ENCODE measurements around the gene EFTUD2.

DNA sequence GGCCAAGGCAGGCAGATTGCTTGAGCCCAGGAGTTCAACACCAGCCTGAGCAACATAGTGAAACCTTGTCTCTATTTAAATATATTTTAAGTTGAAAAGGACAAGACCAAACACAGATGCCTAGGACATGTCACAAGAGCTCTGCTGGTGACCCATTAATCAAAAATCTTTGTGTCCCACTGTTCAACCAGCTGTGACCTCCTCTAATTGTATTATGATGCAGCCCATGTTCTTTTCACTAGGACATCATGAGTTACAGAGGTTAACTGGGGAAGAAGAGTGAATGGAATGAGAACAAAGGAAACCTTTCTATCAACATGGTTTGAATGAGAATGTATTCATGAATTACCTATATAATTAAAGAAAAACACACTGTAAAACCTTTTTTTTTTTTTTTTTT, 7.0 kb downstream of the EFTUD2 start:
- TF ChIP-seq, protein P1, sequence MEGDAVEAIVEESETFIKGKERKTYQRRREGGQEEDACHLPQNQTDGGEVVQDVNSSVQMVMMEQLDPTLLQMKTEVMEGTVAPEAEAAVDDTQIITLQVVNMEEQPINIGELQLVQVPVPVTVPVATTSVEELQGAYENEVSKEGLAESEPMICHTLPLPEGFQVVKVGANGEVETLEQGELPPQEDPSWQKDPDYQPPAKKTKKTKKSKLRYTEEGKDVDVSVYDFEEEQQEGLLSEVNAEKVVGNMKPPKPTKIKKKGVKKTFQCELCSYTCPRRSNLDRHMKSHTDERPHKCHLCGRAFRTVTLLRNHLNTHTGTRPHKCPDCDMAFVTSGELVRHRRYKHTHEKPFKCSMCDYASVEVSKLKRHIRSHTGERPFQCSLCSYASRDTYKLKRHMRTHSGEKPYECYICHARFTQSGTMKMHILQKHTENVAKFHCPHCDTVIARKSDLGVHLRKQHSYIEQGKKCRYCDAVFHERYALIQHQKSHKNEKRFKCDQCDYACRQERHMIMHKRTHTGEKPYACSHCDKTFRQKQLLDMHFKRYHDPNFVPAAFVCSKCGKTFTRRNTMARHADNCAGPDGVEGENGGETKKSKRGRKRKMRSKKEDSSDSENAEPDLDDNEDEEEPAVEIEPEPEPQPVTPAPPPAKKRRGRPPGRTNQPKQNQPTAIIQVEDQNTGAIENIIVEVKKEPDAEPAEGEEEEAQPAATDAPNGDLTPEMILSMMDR (IDR thresholded peaks at IDR 0.05), result no peak
- TF ChIP-seq EZH2 (IDR thresholded peaks at IDR 0.05; ENCODE audit: borderline replicate concordance, insufficient read depth, low read depth, low read length, poor library complexity, severe bottlenecking), result no peak

All from B cell (primary cell).